IMR-90 (cell line): ENCODE measurements around the gene SRP14. TPM values are rescaled to one million over a fixed set of nuclear protein-coding genes. Genes with fewer than 3 reads are reported as not detected.

Experiments
- ATAC-seq: fragments of 200-7000 bp; cut with Tn5 transposase; 2 replicates; pipeline ENCODE4 v1.9.1; 2020; ENCODE audit warnings: low read depth, mild to moderate bottlenecking, moderate library complexity
- BruUV-seq: library from RNA; stranded (reverse); fragments of 400-500 nt; replicated peaks from 2 replicates; lab custom pipeline; 2021; lab: Mats Ljungman, UMichigan
- CTCF ChIA-PET: fragments of 300-600 bp; formaldehyde crosslinking; extraction: SDS; loops from one replicate; lab custom pipeline; 2021; ENCODE audit warnings: antibody characterized with exemption; lab: Yijun Ruan, JAX
- POLR2A ChIA-PET: fragments of 300-600 bp; sonication (Branson Sonifier 250); formaldehyde crosslinking; loops from one replicate; lab custom pipeline; 2022; ENCODE audit warnings: antibody characterized with exemption; ENCODE audit not compliant: unreplicated experiment; lab: Charles Lee
- DNase-seq: peaks from one replicate; pipeline ENCODE4 v3.0.0; 2013
- H2AFZ ChIP-seq: replicated peaks from 2 replicates; pipeline ENCODE3; 2013; ENCODE audit warnings: low read length, mild to moderate bottlenecking; ENCODE audit not compliant: poor library complexity
- H2AK5ac ChIP-seq: 2 replicates; pipeline ENCODE4 v1.6.1; 2013; ENCODE audit warnings: low read depth, low read length, inconsistent platforms
- H2AK9ac ChIP-seq: replicated peaks from 2 replicates; pipeline ENCODE3; 2013; ENCODE audit warnings: mild to moderate bottlenecking, low read depth, low read length, moderate library complexity; ENCODE audit not compliant: poor library complexity
- H2BK120ac ChIP-seq: 2 replicates; pipeline ENCODE4 v1.6.1; 2013; ENCODE audit warnings: low read depth, low read length, inconsistent platforms
- H2BK15ac ChIP-seq: 3 replicates; pipeline ENCODE4 v1.6.1; 2013; ENCODE audit warnings: low read depth, low read length, inconsistent platforms
- H2BK20ac ChIP-seq: 2 replicates; pipeline ENCODE4 v1.6.1; 2013; ENCODE audit warnings: low read depth, mild to moderate bottlenecking, inconsistent platforms, low read length, moderate library complexity
- H2BK5ac ChIP-seq: 2 replicates; pipeline ENCODE4 v1.6.1; 2013; ENCODE audit warnings: mild to moderate bottlenecking, low read depth, low read length, inconsistent platforms; ENCODE audit not compliant: poor library complexity, severe bottlenecking
- H3K14ac ChIP-seq: replicated peaks from 2 replicates; pipeline ENCODE4 v1.6.1; 2013; ENCODE audit warnings: low read depth, low read length, inconsistent platforms
- H3K18ac ChIP-seq: 2 replicates; pipeline ENCODE4 v1.6.1; 2013; ENCODE audit warnings: low read depth, low read length, control low read depth
- H3K23ac ChIP-seq: 2 replicates; pipeline ENCODE4 v1.6.1; 2013; ENCODE audit warnings: low read depth, low read length, inconsistent platforms
- H3K27ac ChIP-seq: 2 replicates; pipeline ENCODE4 v1.5.1; 2013; ENCODE audit warnings: mild to moderate bottlenecking, control low read depth, low read length; ENCODE audit not compliant: insufficient read depth
- H3K27me3 ChIP-seq: 2 replicates; pipeline ENCODE4 v1.6.1; 2013; ENCODE audit warnings: low read length; ENCODE audit not compliant: control insufficient read depth, insufficient read depth
- H3K36me3 ChIP-seq: 2 replicates; pipeline ENCODE4 v1.6.1; 2013; ENCODE audit warnings: low read length, mixed read lengths; ENCODE audit not compliant: control insufficient read depth, insufficient read depth
- H3K4ac ChIP-seq: 2 replicates; pipeline ENCODE4 v1.6.1; 2013; ENCODE audit warnings: low read depth, low read length, inconsistent platforms
- H3K4me1 ChIP-seq: 2 replicates; pipeline ENCODE4 v1.6.1; 2013; ENCODE audit warnings: low read length, mixed read lengths; ENCODE audit not compliant: control insufficient read depth, insufficient read depth
- H3K4me2 ChIP-seq: 2 replicates; pipeline ENCODE4 v1.6.1; 2013; ENCODE audit warnings: low read depth, mild to moderate bottlenecking, control low read depth, low read length, moderate library complexity
- H3K4me3 ChIP-seq: 2 replicates; pipeline ENCODE4 v1.5.1; 2013; ENCODE audit warnings: low read depth, mild to moderate bottlenecking, control low read depth, low read length, moderate library complexity; ENCODE audit not compliant: insufficient read depth
- H3K56ac ChIP-seq: 2 replicates; pipeline ENCODE4 v1.6.1; 2013; ENCODE audit warnings: low read length, inconsistent platforms; ENCODE audit not compliant: insufficient read depth; ENCODE audit errors: extremely low read depth
- H3K79me1 ChIP-seq, 2 experiments: 2 replicates each; pipeline ENCODE4 v1.6.1; 2013; ENCODE audit warnings: low read length in 2 of 2, inconsistent platforms in 1 of 2, low read depth in 1 of 2
- H3K9ac ChIP-seq: 2 replicates; pipeline ENCODE4 v1.6.1; 2013; ENCODE audit warnings: low read depth, low read length, control low read depth
- H3K9me1 ChIP-seq: 2 replicates; pipeline ENCODE4 v1.6.1; 2013; ENCODE audit warnings: low read length, inconsistent platforms; ENCODE audit not compliant: insufficient read depth
- H3K9me3 ChIP-seq: 2 replicates; pipeline ENCODE4 v1.6.1; 2013; ENCODE audit warnings: low read length; ENCODE audit not compliant: control insufficient read depth, insufficient read depth
- H4K20me1 ChIP-seq: 2 replicates; pipeline ENCODE4 v1.6.1; 2013; ENCODE audit warnings: low read length, inconsistent platforms; ENCODE audit not compliant: insufficient read depth
- H4K5ac ChIP-seq: 2 replicates; pipeline ENCODE4 v1.6.1; 2013; ENCODE audit warnings: mild to moderate bottlenecking, low read depth, low read length, control low read depth
- H4K8ac ChIP-seq, 2 experiments: 2 replicates each; pipeline ENCODE4 v1.6.1; 2013; ENCODE audit warnings: low read depth in 2 of 2, low read length in 2 of 2, control low read depth in 1 of 2, inconsistent platforms in 1 of 2
- H4K91ac ChIP-seq: 2 replicates; pipeline ENCODE4 v1.6.1; 2013; ENCODE audit warnings: low read depth, low read length, inconsistent platforms; ENCODE audit not compliant: insufficient read depth
- BHLHE40 ChIP-seq: fragments of 150-350 bp; IDR thresholded peaks from 2 replicates; pipeline ENCODE4 v1.6.1; 2016; ENCODE audit warnings: mild to moderate bottlenecking, low read depth, low read length
- CEBPB ChIP-seq: IDR thresholded peaks from 2 replicates; pipeline ENCODE4 v1.6.1; 2012; ENCODE audit warnings: low read depth, low read length, improper control_type of control experiment
- CHD1 ChIP-seq: IDR thresholded peaks from 2 replicates; pipeline ENCODE4 v1.6.1; 2012; ENCODE audit warnings: low read depth, low read length, improper control_type of control experiment
- CTCF ChIP-seq: conservative IDR thresholded peaks from 2 replicates; pipeline ENCODE4 v1.5.1; 2012; ENCODE audit warnings: mild to moderate bottlenecking, low read depth, low read length, improper control_type of control experiment
- FOS ChIP-seq: fragments of 150-350 bp; IDR thresholded peaks from 2 replicates; pipeline ENCODE4 v1.6.1; 2016; ENCODE audit warnings: low read depth, low read length
- MAFK ChIP-seq: IDR thresholded peaks from 2 replicates; pipeline ENCODE4 v1.6.1; 2012; ENCODE audit warnings: low read depth, low read length, improper control_type of control experiment
- MAZ ChIP-seq: IDR thresholded peaks from 2 replicates; pipeline ENCODE4 v1.6.1; 2012; ENCODE audit warnings: low read depth, mild to moderate bottlenecking, low read length, improper control_type of control experiment, moderate library complexity, borderline replicate concordance
- NFE2L2 ChIP-seq: fragments of 150-350 bp; IDR thresholded peaks from 2 replicates; pipeline ENCODE4 v1.6.1; 2016; ENCODE audit warnings: low read depth, mild to moderate bottlenecking, low read length
- POLR2A ChIP-seq: IDR thresholded peaks from 2 replicates; pipeline ENCODE4 v1.6.1; 2012; ENCODE audit warnings: mild to moderate bottlenecking, low read depth, low read length
- RAD21 ChIP-seq: IDR thresholded peaks from 2 replicates; pipeline ENCODE4 v1.6.1; 2012; ENCODE audit warnings: low read length, improper control_type of control experiment
- RFX5 ChIP-seq: IDR thresholded peaks from 2 replicates; pipeline ENCODE4 v1.8.0; 2012; ENCODE audit warnings: low read depth, mild to moderate bottlenecking, low read length, moderate library complexity
- WGBS, 2 experiments: methylation state at CpG; one replicate each; pipeline versions ENCODE4 v1.1.5 to v1.1.7; 2013; ENCODE audit warnings: missing lambda C conversion rate in 2 of 2; ENCODE audit not compliant: insufficient read length in 1 of 2; ENCODE audit errors: extremely low coverage in 2 of 2; 5-methylcytosine and 5-hydroxymethylcytosine counted together
- dilution Hi-C: fragments of 300-500 bp; cut with HindIII; formaldehyde crosslinking; loops from one replicate; pipeline ENCODE4 v1.14.3; 2018; ENCODE audit warnings: low sequenced_read_pairs; ENCODE audit not compliant: unreplicated experiment
- in situ Hi-C: fragments of 300-500 bp; cut with MboI; formaldehyde crosslinking; loops from 3 replicates; pipeline ENCODE4 v1.14.3; 2019; ENCODE audit warnings: low sequenced_read_pairs, inconsistent platforms, mixed read lengths
- intact Hi-C: fragments of 100-400 bp; cut with micrococcal nuclease; formaldehyde crosslinking; loops from 2 replicates; pipeline ENCODE4 v1.10.0; 2022
- polyA plus RNA-seq, 3 experiments: library from polyadenylated mRNA; depleted of rRNA; stranded (reverse); fragments of >200 nt; gene quantifications; 2 replicates each; pipeline ENCODE4 v1.2.3, GENCODE V29; 2012; ENCODE audit warnings: low replicate concordance in 1 of 3
- total RNA-seq: library from RNA; depleted of rRNA; stranded (reverse); fragments of >200 nt; gene quantifications from 2 replicates; pipeline ENCODE4 v1.2.3, GENCODE V29; 2012
- TF ChIP-seq, protein P1 (sequence below): fragments of 150-350 bp; IDR thresholded peaks from 2 replicates; pipeline ENCODE4 v1.6.1; 2017; ENCODE audit warnings: mild to moderate bottlenecking, antibody characterized with exemption, low read length, low read depth

Gene SRP14
- total and polyA plus RNA-seq, 2 of the 4 experiments (the other 2 are of a cell fraction) = 106 to 295 TPM

- Histone ChIP-seq H3K27ac (no peak overlapping the region), H3K4me1 (no peaks in the 10 kb centered on the region), H2BK20ac (no peak overlapping the region), H3K4me2 (no peak overlapping the region), H2BK120ac (no peak overlapping the region), H4K8ac (no peak overlapping the region), H2BK15ac (no peak overlapping the region), H3K9me1 (peaks cover 9% of the 10 kb centered on the region), H3K4me3 (no peak overlapping the region), H3K27me3 (no peaks in the 10 kb centered on the region), H3K79me1 (peaks cover 0 to 21% of the 10 kb centered on the region in 2 experiments), H3K56ac (no peak overlapping the region), H3K4ac (no peak overlapping the region), H2AK9ac (no peak overlapping the region), H3K9me3 (no peaks in the 10 kb centered on the region), H4K91ac (no peak overlapping the region), H4K20me1 (no peaks in the 10 kb centered on the region; the same call in 1 of the 2 replicates), H3K14ac (no peak overlapping the region), H2AK5ac (no peak overlapping the region), H3K18ac (no peak overlapping the region), H2AFZ (no peak overlapping the region), H2BK5ac (no peak overlapping the region), H3K9ac (no peak overlapping the region), H3K36me3 (peaks cover 58% of the 10 kb centered on the region), H3K23ac (no peak overlapping the region), H4K5ac (no peak overlapping the region)
- WGBS, 2 experiments = 100% methylated on average over 1 of the region's 6 CpGs; no CpG with 5 or more reads in 1 of the 2 experiments
- dilution Hi-C loops = no loop called here
- no TSS peak for BruUV-seq
- POLR2A ChIA-PET = no interaction called here
- ATAC-seq (no peak), DNase-seq (no peak)
- in situ Hi-C loops = no loop called here
- TF ChIP-seq CHD1 = no peak
- TF ChIP-seq MAZ = no peak
- no peak for TF ChIP-seq RAD21
- no peak for TF ChIP-seq POLR2A
- no peak for TF ChIP-seq FOS
- no peak for TF ChIP-seq BHLHE40
- no peak for TF ChIP-seq CTCF
- TF ChIP-seq CEBPB = no peak
- TF ChIP-seq RFX5 = no peak
- TF ChIP-seq, protein P1, sequence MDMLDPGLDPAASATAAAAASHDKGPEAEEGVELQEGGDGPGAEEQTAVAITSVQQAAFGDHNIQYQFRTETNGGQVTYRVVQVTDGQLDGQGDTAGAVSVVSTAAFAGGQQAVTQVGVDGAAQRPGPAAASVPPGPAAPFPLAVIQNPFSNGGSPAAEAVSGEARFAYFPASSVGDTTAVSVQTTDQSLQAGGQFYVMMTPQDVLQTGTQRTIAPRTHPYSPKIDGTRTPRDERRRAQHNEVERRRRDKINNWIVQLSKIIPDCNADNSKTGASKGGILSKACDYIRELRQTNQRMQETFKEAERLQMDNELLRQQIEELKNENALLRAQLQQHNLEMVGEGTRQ = no peak
- TF ChIP-seq NFE2L2 = no peak
- no peak for TF ChIP-seq MAFK
- intact Hi-C loops = no loop called here
- CTCF ChIA-PET = interaction anchor here (0.6 kb wide), 1 partner anchor 40 kb away, joined by 6 read pairs; no protein-coding TSS in a partner anchor
Measured at GRCh38 chr15:39990706-39991105, 48.3 kb downstream of the SRP14 start.
